Lower lobe of right lung (tissue), 2 donors: ENCODE data around the gene HRH1. TPM values are rescaled to one million over a fixed set of nuclear protein-coding genes. Genes with fewer than 3 reads are reported as not detected.
"Not testable (repeated sequence)": the region's sequence is repeated elsewhere in the genome, so short reads cannot be mapped to it uniquely, and the experiment has no call there.

Source experiments
- ATAC-seq, 2 donors: fragments of 200-7000 bp; cut with Tn5 transposase; one replicate each; pipeline ENCODE4 v1.9.1; 2020 to 2022; ENCODE audit warnings: mild to moderate bottlenecking in 2 of 2, moderate library complexity in 2 of 2
- DNase-seq: peaks from one replicate; pipeline ENCODE4 v3.0.0-alpha.2; 2020
- H3K27ac ChIP-seq: fragments of 200-600 bp; one replicate; pipeline ENCODE4 v1.8.0; 2022
- H3K27me3 ChIP-seq: fragments of 200-600 bp; one replicate; pipeline ENCODE4 v1.8.0; 2022; ENCODE audit warnings: low read depth
- H3K36me3 ChIP-seq: fragments of 200-600 bp; one replicate; pipeline ENCODE4 v1.8.0; 2022; ENCODE audit warnings: mild to moderate bottlenecking
- H3K4me1 ChIP-seq: fragments of 200-600 bp; one replicate; pipeline ENCODE4 v1.8.0; 2022
- H3K4me3 ChIP-seq: fragments of 200-600 bp; one replicate; pipeline ENCODE4 v1.8.0; 2022; ENCODE audit warnings: mild to moderate bottlenecking
- H3K9me3 ChIP-seq: fragments of 200-600 bp; one replicate; pipeline ENCODE4 v1.8.0; 2022
- CTCF ChIP-seq: fragments of 200-600 bp; IDR thresholded peaks from one replicate; pipeline ENCODE4 v1.8.0; 2022; ENCODE audit warnings: antibody characterized with exemption, mild to moderate bottlenecking
- intact Hi-C: fragments of 100-400 bp; cut with DNase I; formaldehyde crosslinking; loops from one replicate; pipeline ENCODE4 v1.11.0; 2022
- total RNA-seq: library from RNA; stranded (reverse); fragmentation: NEBNext Ultra II Directional; extraction: Animal tissue kit (Norgen Biotek cat#: 25700); gene quantifications from one replicate; pipeline ENCODE4 v1.2.1, GENCODE V29; 2021
- donor health status: DM: no; HTN: yes; CAD: no; lungs with severe emphysema.

HRH1 gene
- total RNA-seq, 1 donor from 2014 or later: 6.4 TPM

GRCh38 chr3:11161666-11162065 is 7.4 kb downstream of the HRH1 start:
- intact Hi-C loops: no loop called here
- Histone ChIP-seq H3K4me1 (peaks cover 13% of the 10 kb centered on the region), H3K4me3 (no peak overlapping the region), H3K27ac (no peak overlapping the region), H3K9me3 (no peaks in the 10 kb centered on the region), H3K36me3 (no peaks in the 10 kb centered on the region), H3K27me3 (no peaks in the 10 kb centered on the region)
- DNase-seq (no peak), ATAC-seq (no peak)
- no peak for TF ChIP-seq CTCF

GRCh38 chr3:11162401-11163345 is 8.4 kb downstream of the HRH1 start:
- Histone ChIP-seq H3K4me3 (no peak overlapping the region), H3K36me3 (no peaks in the 10 kb centered on the region), H3K9me3 (no peaks in the 10 kb centered on the region), H3K27me3 (no peaks in the 10 kb centered on the region), H3K4me1 (peaks cover 13% of the 10 kb centered on the region), H3K27ac (no peak overlapping the region)
- ATAC-seq (no peak), DNase-seq (no peak)
- no peak for TF ChIP-seq CTCF
- intact Hi-C loops: no loop called here

- DNase-seq (no peak), ATAC-seq (no peak)
- Histone ChIP-seq H3K4me3 (no peak overlapping the region), H3K36me3 (no peaks in the 10 kb centered on the region), H3K27ac (no peak overlapping the region), H3K27me3 (no peaks in the 10 kb centered on the region), H3K9me3 (no peaks in the 10 kb centered on the region), H3K4me1 (peaks cover 6% of the 10 kb centered on the region)
- intact Hi-C loops: no loop called here
- TF ChIP-seq CTCF: no peak
These were observed 10.3 kb downstream of the HRH1 start for GRCh38 chr3:11164607-11165006.

- Histone ChIP-seq H3K4me1 (no peaks in the 10 kb centered on the region), H3K27me3 (no peaks in the 10 kb centered on the region), H3K4me3 (no peak overlapping the region), H3K36me3 (no peaks in the 10 kb centered on the region), H3K27ac (no peak overlapping the region), H3K9me3 (no peaks in the 10 kb centered on the region)
- intact Hi-C loops: no loop called here
- ATAC-seq: no peak
- no peak for DNase-seq
- no peak for TF ChIP-seq CTCF
These were observed 11.2 kb downstream of the HRH1 start for GRCh38 chr3:11165476-11165875.

- H3K9me3 ChIP-seq, H3K27ac ChIP-seq, H3K4me3 ChIP-seq, H3K36me3 ChIP-seq, H3K27me3 ChIP-seq, ATAC-seq, DNase-seq, H3K4me1 ChIP-seq, intact Hi-C loops: not testable (repeated sequence)
These were observed 12.6 kb downstream of the HRH1 start for GRCh38 chr3:11166807-11167400.

- intact Hi-C loops: no loop called here
- no peak for TF ChIP-seq CTCF
- no peaks in the 10 kb centered on the region for H3K4me1 ChIP-seq
- H3K27me3 ChIP-seq: no peaks in the 10 kb centered on the region
- ATAC-seq (peak; percentile 60 to 79), DNase-seq (no peak)
- H3K4me3 ChIP-seq: no peak overlapping the region
- H3K36me3 ChIP-seq: no peaks in the 10 kb centered on the region
- no peak overlapping the region for H3K27ac ChIP-seq
- no peaks in the 10 kb centered on the region for H3K9me3 ChIP-seq
These were observed 13.3 kb downstream of the HRH1 start for GRCh38 chr3:11167590-11167989.
